ENCODE data around the gene REPS2. TPM values are rescaled to one million over a fixed set of nuclear protein-coding genes. Genes with fewer than 3 reads are reported as not detected.
"Not testable (repeated sequence)": the region's sequence is repeated elsewhere in the genome, so short reads cannot be mapped to it uniquely, and the experiment has no call there.

Gene REPS2
- total RNA-seq (2014; rRNA removed; shearing (Covaris generic)) = 1.4 and 1.7 TPM in 2 replicates

- peak; percentile 50 for DNase-seq (ENCODE audit: low spot score)
Observed at GRCh38 chrX:16946361-16946964, at the start of gene REPS2. Gene REPS2 (plus strand): TSS chrX:16946658. CDS start chrX:16946862, 204 bp downstream.

- DNase-seq (ENCODE audit: low spot score) = no peak
Observed at GRCh38 chrX:16897445-16897844, 49.0 kb upstream of the REPS2 start.

- DNase-seq (ENCODE audit: low spot score) = no peak
Observed at GRCh38 chrX:16903274-16904022, 43.0 kb upstream of the REPS2 start.

GRCh38 chrX:16910376-16910775 lies 36.1 kb upstream of the REPS2 start:
- no peak for DNase-seq (ENCODE audit: low spot score)

- no peak for DNase-seq (ENCODE audit: low spot score)
Observed at GRCh38 chrX:16914058-16914457, 32.4 kb upstream of the REPS2 start.

GRCh38 chrX:16916561-16916960 lies 29.9 kb upstream of the REPS2 start:
- DNase-seq (ENCODE audit: low spot score) = no peak

- no peak for DNase-seq (ENCODE audit: low spot score)
Observed at GRCh38 chrX:16917120-16917519, 29.3 kb upstream of the REPS2 start.

- DNase-seq (ENCODE audit: low spot score) = no peak
Observed at GRCh38 chrX:16918979-16919378, 27.5 kb upstream of the REPS2 start.

- DNase-seq (ENCODE audit: low spot score) = no peak
Observed at GRCh38 chrX:16920075-16920474, 26.4 kb upstream of the REPS2 start.

- no peak for DNase-seq (ENCODE audit: low spot score)
Observed at GRCh38 chrX:16923157-16923556, 23.3 kb upstream of the REPS2 start.

- DNase-seq (ENCODE audit: low spot score) = no peak
Observed at GRCh38 chrX:16924631-16925480, 21.6 kb upstream of the REPS2 start.

GRCh38 chrX:16930392-16930791 lies 16.1 kb upstream of the REPS2 start:
- no peak for DNase-seq (ENCODE audit: low spot score)

GRCh38 chrX:16931371-16931770 lies 15.1 kb upstream of the REPS2 start:
- DNase-seq (ENCODE audit: low spot score) = no peak

GRCh38 chrX:16931855-16932575 lies 14.4 kb upstream of the REPS2 start:
- DNase-seq (ENCODE audit: low spot score) = no peak

- no peak for DNase-seq (ENCODE audit: low spot score)
Observed at GRCh38 chrX:16934185-16934584, 12.3 kb upstream of the REPS2 start.

- DNase-seq (ENCODE audit: low spot score) = no peak
Observed at GRCh38 chrX:16946971-16947562, 609 bp downstream of the REPS2 start.

GRCh38 chrX:16950423-16950822 lies 4.0 kb downstream of the REPS2 start:
- DNase-seq (ENCODE audit: low spot score) = no peak

GRCh38 chrX:16953606-16954211 lies 7.3 kb downstream of the REPS2 start:
- peak; percentile 64 for DNase-seq (ENCODE audit: low spot score)

- DNase-seq (ENCODE audit: low spot score) = no peak
Observed at GRCh38 chrX:16957751-16958150, 11.3 kb downstream of the REPS2 start.

GRCh38 chrX:16958356-16958755 lies 11.9 kb downstream of the REPS2 start:
- no peak for DNase-seq (ENCODE audit: low spot score)

- DNase-seq (ENCODE audit: low spot score) = not testable (repeated sequence)
Observed at GRCh38 chrX:16962661-16963060, 16.2 kb downstream of the REPS2 start.

All from A172 (cell line).